Measurements from ENCODE around the gene ARHGAP45. TPM values are rescaled to one million over a fixed set of nuclear protein-coding genes. Genes with fewer than 3 reads are reported as not detected.

ARHGAP45 gene
- total RNA-seq, 3 donors from 2014 or later = 33.9 to 64.3 (median 58.8) TPM

DNA sequence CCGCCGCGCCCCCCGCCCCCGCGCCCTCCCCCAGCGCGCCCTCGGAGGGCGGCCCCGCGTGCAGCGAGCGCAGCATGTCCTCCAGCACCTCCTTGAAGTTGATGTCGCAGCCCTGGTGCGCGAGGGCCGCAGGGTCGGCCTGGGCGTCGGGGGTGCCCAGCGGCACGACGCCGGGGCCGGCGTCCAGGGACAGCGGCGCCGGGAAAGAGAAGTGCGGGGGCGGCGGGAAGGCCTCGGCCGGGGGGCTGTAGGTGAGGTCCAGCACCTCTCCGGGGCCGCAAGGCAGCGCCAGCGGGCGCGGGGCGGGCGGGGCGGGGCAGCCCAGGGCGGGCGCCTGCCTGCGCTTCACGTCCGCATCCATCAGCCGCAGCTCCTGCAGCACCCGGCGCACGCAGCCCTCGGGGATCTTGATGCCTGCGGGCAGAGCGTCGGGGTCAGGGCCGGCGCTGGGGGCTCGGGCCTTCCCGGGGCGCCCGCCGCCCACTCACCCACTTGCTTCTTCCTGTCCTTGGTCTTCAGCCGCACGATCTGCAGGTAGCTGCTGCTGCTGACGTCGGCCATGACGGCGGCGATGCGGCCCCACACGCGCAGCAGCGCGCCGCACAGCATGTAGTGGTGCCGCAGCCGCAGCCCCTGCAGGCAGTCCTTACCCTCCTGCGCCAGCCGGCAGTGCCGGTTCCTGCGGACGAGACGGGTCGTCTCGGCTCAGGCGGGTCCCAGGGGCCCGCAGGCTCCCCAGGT lies 41.5 kb downstream of the ARHGAP45 start:
- Histone ChIP-seq H3K4me3 (no peak overlapping the region), H3K4me1 (ENCODE audit: low read depth) (peaks cover 14% of the 10 kb centered on the region), H3K36me3 (ENCODE audit: low read depth) (peaks cover 5% of the 10 kb centered on the region), H3K9me3 (no peaks in the 10 kb centered on the region)
- ATAC-seq (no peak), DNase-seq (peak in 1 of 3 donors; percentile 36)
- TF ChIP-seq, protein P1, sequence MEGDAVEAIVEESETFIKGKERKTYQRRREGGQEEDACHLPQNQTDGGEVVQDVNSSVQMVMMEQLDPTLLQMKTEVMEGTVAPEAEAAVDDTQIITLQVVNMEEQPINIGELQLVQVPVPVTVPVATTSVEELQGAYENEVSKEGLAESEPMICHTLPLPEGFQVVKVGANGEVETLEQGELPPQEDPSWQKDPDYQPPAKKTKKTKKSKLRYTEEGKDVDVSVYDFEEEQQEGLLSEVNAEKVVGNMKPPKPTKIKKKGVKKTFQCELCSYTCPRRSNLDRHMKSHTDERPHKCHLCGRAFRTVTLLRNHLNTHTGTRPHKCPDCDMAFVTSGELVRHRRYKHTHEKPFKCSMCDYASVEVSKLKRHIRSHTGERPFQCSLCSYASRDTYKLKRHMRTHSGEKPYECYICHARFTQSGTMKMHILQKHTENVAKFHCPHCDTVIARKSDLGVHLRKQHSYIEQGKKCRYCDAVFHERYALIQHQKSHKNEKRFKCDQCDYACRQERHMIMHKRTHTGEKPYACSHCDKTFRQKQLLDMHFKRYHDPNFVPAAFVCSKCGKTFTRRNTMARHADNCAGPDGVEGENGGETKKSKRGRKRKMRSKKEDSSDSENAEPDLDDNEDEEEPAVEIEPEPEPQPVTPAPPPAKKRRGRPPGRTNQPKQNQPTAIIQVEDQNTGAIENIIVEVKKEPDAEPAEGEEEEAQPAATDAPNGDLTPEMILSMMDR (IDR thresholded peaks at IDR 0.05) = no peak
- intact Hi-C loops (cut with DNase I, micrococcal nuclease) = no loop called here

DNA sequence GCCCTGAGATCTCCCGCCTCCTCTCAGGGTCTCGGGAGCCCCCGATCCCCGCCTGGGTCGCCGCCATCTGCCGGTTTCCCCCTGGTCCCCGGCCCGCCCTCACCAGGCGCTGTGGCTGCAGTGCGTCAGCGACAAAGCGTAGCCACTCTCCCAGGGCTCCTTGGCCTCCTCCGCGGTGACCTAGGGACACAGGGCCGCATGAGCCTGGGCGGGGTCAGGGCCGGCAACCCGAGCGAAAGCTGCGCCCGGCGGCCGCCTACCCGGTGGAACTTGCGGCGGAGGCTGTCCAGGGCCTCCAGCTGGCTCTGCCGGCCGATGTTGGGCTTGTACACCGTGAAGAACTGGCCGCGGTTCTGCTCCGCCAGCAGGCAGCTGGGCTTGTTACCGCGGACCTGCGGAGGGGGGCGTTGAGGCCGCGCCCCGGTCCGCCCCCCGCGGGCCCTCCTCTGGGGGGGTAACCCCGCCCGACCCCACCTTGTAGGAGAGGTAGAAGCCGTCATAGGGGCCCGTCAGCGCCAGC lies 42.1 kb downstream of the ARHGAP45 start:
- no peak for ATAC-seq
- no peaks in the 10 kb centered on the region for H3K9me3 ChIP-seq
- TF ChIP-seq, protein P1 (IDR thresholded peaks at IDR 0.05) = no peak
- intact Hi-C loops (cut with DNase I, micrococcal nuclease) = no loop called here
- no peak overlapping the region for H3K4me3 ChIP-seq
- peak in 1 of 3 donors; percentile 38 for DNase-seq
- H3K36me3 ChIP-seq (ENCODE audit: low read depth) = peaks cover 5% of the 10 kb centered on the region
- H3K4me1 ChIP-seq (ENCODE audit: low read depth) = peaks cover 17% of the 10 kb centered on the region

DNA sequence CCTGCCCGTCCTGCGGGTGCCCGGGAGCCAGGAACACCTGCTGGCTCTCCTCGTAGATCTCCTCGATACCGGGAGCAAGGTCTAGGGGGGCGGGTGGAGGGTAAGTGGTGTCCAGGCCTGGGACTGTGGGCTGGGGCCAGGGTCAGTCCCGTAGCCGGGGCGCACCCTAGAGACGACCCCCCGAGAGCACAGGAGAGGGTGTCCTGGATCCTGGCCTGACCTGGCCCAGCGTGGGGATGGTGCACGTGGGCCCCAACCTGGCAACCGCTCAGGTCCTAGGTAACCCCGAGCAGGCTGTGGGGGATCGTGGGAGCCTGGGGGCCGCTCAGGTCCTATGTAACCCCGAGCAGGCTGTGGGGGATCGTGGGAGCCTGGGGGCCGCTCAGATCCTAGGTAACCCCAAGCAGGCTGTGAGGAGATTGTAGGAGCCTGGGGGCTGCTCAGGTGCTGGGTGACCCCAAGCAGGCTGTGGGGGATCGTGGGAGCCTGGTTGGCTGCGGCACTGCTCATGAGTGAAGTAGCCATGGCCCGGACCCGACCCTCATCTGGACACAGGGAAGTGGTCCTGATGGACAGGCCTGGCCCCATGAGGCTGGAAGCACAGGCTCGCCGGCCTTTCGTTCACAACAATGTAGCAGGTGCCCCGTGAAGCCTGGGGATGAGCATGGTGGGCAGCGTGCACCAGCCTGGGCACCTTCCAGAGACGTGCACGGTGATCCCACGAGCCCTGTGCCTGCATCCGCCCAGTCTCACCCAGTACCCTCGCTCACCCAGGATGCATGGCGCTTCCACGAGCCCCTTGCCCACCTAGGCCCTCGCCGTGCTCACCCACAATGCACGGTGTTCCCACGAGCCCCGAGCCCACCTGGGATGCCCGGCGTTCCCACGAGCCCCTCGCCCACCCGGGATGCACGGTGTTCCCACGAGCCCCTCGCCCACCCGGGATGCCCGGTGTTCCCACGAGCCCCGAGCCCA lies 43.0 kb downstream of the ARHGAP45 start:
- Histone ChIP-seq H3K9me3 (no peaks in the 10 kb centered on the region), H3K36me3 (ENCODE audit: low read depth) (peaks cover 5% of the 10 kb centered on the region), H3K4me1 (ENCODE audit: low read depth) (peaks cover 17% of the 10 kb centered on the region), H3K4me3 (no peak overlapping the region)
- ATAC-seq = no peak
- DNase-seq = peak in 1 of 3 donors; percentile 39
- TF ChIP-seq, protein P1 (IDR thresholded peaks at IDR 0.05) = no peak
- intact Hi-C loops (cut with DNase I, micrococcal nuclease) = loop anchor here (10.0 kb wide), 2 partner anchors 75 to 85 kb away; no protein-coding TSS in a partner anchor

DNA sequence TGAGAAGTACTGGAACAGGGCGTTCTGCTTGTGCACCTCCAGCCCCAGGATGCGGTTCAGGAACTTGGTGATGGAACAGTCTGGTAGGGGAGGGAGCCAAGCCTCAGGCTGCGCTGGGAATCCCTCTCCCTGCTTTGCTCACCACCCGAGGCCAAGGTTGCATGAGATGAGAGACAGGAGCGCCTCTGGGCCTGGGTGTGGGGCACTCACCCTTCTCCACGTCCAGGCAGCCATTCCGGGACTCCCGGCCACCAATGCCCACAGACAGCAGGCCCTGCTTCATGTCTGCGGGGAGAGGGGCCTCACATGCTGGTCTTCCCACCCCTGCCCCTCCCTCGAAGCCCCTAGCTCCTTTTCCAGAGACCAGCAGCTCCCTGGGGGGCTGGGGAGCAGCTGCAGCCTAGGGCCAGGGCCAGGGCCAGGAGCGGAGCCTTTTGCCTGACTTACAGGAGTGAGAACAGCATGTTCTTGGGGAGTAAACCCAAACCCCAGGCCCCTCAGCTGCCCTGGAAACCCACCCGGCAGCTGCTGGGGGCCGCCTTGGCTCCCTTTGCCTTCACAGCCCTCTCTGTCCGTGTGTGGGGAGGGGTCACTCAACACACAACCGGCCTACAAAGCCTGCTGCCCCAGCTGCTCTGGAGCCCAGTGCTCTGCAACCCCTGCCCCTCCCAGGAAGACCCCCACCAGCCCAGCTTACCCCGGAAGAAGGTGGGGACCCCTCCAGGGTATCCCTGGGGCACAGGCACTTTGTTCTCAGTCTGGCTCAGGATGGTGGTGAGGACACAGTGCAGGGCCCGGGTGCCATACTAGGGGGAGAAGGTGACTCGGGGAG lies 44.1 kb downstream of the ARHGAP45 start:
- intact Hi-C loops (cut with DNase I, micrococcal nuclease) = loop anchor here (10.0 kb wide), 2 partner anchors 74 to 84 kb away; no protein-coding TSS in a partner anchor

More for the DNA sequence above, 44.1 kb downstream of the ARHGAP45 start:
- no peak for ATAC-seq
- TF ChIP-seq, protein P1 (IDR thresholded peaks at IDR 0.05) = no peak
- Histone ChIP-seq H3K4me1 (ENCODE audit: low read depth) (peaks cover 12% of the 10 kb centered on the region), H3K9me3 (no peaks in the 10 kb centered on the region), H3K36me3 (ENCODE audit: low read depth) (peaks cover 5% of the 10 kb centered on the region), H3K4me3 (no peak overlapping the region)
- peak in 1 of 3 donors; percentile 33 for DNase-seq
